ENCODE measurements around the gene UFSP2.

UFSP2 gene

GRCh38 chr4:185425647-185426352 lies at the start of gene UFSP2:
UFSP2 (minus strand) TSS chr4:185425964; CDS start chr4:185425868, 96 bp downstream.
- DNase-seq, result peak; percentile 15

GRCh38 chr4:185473247-185473646 lies 47.5 kb upstream of the UFSP2 start:
- no peak for DNase-seq

DNA sequence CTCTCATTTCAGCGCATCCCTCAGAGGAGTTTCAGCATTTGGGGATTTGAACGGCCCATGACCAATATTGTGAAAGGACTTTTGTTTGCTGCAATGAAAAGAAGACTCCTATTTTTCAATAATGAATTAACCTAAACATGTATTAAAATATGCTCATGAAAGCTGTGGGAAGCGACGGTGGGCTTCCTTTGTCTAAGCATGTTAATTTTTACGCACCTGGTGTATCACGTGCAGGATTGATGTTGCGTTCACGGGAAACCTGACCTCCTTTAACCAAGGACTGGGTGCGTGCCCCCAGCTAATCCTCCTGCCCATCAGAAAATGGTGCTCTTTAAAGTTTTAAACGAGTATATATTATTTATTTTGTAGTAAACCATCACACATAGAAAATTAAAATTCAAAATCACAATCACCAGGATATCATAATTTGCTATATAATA lies 46.4 kb upstream of the UFSP2 start:
- no peak for DNase-seq

DNA sequence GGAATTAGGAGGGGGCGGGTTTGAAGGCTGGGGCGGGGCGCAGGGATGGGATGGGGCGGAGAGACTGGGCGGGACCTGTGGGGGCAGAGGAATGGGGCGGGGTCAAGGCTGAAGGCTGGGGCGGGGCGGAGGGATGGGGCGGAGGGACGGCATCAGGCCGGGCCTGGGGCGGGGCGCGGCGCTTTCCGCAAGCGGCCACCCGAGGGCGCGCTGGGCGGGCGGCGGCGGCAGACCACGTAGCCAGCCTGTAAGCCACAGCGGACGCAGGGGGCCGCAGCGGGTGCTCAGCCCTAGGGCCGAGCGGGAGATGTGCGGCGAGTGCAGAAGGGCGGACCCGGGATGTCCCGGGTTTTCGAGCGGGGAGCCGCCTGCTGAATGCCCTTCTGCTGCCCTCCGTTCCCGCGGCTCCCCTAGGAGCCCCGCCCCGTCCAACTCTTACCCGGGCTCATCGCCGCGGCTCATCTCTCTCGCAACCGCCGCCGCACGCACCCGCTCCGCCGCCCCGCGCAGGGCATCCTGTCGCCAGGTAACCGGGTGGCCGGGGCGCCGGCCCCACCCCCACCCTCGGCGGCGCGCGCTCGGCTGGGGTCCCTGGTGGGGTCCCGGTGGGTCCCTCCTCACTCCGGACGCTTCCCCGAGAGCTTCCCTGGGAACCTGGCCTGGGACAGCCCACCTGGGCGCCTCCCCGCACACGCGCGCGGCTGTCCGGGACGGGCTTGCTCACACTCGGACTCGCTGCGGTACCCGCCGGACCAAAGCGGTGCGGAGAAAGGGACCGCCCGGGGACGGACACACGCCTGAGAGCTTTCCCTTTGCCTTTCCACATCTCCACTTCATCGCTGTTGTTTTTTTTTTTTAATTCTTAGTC lies 45.7 kb upstream of the UFSP2 start, which contains the start of gene CCDC110:
Gene CCDC110, minus strand, starts transcription at position 499 of the 868 bp plus-strand sequence. Its CDS starts 50 bp downstream, at position 449.
- DNase-seq, result no peak

DNA sequence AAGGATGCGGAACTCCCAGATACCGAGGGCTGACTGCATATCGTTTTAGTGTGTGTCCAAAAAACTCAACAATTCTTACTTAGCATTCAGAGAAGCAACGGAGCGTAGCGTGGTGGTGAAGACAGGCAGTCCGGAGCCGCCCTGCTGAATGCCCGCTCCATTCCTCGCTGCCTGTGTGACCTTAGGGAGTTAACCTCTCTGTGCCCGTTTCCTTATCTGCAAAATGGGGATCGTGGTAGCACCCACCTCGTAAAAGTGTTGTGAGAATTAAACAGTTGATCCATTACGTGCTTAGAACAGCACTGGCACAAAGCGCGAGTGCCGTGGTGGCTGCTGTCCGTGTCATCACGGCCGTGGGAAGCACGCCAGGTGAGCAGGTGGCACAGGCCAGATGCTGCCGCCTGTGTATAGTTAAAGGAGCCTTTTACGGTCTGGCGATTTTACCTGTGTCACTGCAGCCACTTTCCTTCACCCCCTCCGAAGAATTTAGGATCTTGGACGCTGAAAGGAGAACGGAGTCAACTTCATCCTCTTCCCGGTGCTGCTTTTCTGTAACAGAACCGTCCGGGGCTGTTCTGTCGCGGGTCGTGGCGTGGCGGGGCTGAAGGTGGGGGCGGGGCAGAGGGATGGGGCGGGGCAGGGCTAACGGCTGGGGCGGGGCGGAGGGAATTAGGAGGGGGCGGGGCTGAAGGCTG lies 44.9 kb upstream of the UFSP2 start:
- no peak for DNase-seq

- no peak for DNase-seq
These were observed 43.9 kb upstream of the UFSP2 start for GRCh38 chr4:185469580-185470154.

- DNase-seq, result no peak
These were observed 43.2 kb upstream of the UFSP2 start for GRCh38 chr4:185468999-185469398.

- no peak for DNase-seq
These were observed 42.2 kb upstream of the UFSP2 start for GRCh38 chr4:185467991-185468390.

- no peak for DNase-seq
These were observed 41.3 kb upstream of the UFSP2 start for GRCh38 chr4:185467101-185467500.

DNA sequence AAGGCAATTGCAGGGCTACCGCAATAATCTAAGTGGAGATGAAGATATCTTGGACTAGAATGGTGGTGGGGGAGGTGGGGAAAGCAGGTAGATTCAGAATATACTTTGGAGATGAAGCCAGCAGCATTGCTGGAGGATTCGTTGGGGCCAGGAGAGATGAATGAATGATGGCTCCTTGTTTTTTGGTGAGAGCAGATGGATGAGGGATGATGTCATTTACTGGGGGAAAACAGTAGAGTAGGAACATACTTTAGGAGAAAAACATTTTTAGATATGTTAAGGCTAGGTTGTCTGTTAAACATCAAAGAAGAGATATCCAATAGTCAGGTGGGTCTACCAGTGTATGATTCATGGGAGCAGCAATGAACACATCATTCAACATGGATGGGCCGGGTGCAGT lies 39.9 kb upstream of the UFSP2 start:
- no peak for DNase-seq

GRCh38 chr4:185464887-185465286 lies 39.1 kb upstream of the UFSP2 start:
- peak; percentile 14 for DNase-seq

DNA sequence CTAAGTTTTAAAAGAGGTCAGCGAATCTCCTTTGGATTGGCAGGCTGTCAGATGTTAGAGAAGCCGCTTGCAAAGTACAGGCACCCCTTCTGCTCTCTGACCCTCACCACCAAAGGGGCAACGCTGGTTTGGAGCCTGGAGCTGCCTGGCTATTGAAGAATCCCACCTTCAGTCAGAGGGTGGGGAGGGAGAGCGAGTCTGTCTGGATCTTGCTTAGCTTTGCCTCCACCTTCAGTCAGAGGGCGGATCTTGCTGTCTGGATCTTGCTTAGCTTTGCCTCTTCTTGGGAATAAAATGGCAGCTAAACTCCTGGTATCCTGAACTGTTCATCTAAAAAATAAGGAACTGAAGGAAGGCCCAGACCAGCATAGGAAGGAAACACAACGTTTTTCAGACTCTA lies 38.4 kb upstream of the UFSP2 start:
- no peak for DNase-seq

DNA sequence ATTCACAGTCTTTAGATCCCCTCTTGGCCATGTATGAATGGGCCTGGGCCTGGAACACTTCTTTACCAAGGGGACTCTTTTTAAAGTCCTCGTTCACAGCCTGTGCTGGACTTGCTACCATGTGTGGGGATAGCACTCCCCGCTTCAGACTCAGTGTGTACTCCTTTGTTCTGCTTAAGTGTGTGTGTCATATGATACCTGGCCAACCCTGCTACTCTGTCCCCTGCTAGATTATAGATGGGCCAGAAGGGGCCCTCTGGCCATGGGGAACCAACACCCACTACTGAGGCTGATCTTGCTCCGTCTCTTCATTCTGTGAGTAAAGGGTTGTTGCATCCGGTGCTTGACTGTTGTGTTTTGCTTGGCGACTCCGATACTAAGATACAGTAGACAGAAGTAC lies 37.8 kb upstream of the UFSP2 start:
- no peak for DNase-seq

DNA sequence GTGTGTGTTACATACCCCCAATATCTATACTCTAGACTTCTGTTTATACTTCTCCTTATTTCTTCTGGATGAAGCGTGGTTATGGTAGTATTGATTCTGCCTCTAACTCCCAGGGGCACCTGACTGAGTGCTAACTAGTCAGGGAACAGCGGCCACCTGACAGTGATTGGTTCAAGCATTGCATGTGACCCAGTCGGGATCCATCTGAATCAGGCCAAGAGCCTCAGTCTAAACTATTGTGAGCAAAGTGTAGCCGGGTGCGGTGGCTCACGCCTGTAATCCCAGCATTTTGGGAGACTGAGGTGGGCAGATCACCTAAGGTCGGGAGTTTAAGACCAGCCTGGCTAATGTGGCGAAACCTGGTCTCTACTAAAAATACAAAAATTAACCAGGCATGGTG lies 35.8 kb upstream of the UFSP2 start:
- DNase-seq, result no peak

DNA sequence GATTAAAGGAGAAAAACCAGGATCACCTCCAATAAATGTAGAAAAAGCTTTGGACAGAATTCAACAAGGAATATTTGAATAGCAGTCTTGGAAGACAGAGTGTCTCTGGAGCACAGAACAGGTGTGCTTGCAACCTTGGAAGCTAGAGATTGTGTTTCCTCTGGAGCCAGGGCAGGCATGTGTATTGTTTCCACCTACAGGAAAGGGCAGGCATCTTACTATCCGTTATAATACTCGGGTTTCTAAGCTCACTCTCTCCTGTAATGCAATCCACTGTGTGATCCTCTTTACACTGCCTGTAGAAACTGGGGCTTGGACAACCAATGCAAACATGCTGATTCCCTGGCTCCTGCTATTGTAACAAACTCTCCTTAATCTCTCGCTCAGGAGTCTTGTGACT lies 31.4 kb upstream of the UFSP2 start:
- no peak for DNase-seq

- DNase-seq, result no peak
These were observed 30.4 kb upstream of the UFSP2 start for GRCh38 chr4:185456131-185456530.

DNA sequence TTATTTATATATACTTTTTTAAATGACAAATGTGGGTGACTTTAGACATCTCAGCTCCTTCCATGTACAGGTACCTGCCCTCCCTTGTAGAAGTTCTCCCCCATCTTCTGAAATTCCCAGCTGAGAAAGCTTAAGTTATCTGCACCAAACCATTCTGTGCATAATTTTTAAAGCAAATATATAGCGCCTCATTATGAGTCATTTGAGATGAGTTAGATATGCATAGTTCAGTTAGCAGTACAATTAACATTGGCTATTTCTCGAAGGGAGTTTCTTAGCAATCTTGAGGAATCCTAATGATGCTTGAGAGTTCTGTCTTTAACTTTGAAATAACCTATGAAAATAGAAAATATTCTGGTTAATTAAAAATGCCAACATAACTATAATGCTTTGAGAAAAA lies 19.4 kb upstream of the UFSP2 start:
- DNase-seq, result no peak

- DNase-seq, result no peak
These were observed 15.7 kb upstream of the UFSP2 start for GRCh38 chr4:185441479-185441878.

- DNase-seq, result no peak
These were observed 12.0 kb upstream of the UFSP2 start for GRCh38 chr4:185437809-185438208.

- no peak for DNase-seq
These were observed 9.7 kb upstream of the UFSP2 start for GRCh38 chr4:185435466-185435865.

DNA sequence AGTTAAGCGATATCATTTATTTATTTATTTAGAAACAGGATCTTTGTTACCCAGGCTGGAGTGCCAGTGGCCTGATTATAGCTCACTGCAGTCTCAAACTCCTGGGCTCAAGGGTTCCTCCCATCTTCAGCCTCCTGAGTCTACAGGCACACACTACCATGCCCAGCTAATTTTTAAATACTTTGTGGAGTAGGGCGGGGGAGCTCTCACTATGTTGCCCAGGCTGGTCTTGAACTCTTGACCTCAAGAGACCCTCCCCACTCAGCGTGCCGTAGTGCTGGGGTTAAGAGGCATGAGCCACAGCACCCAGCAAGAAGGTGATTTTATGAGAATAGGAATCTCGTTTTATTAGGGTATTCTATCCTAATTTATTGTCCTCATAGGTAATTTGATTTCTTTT lies 3.9 kb upstream of the UFSP2 start:
- DNase-seq, result no peak

GRCh38 chr4:185426960-185427688 lies 1.4 kb upstream of the UFSP2 start:
- DNase-seq, result no peak
